PC-9 (cell line): ENCODE data around the gene GRIP2. TPM values are rescaled to one million over a fixed set of nuclear protein-coding genes. Genes with fewer than 3 reads are reported as not detected.

Experiments
- BruUV-seq: library from RNA; stranded (reverse); fragments of 400-500 nt; replicated peaks from 2 replicates; lab custom pipeline; 2021; lab: Mats Ljungman, UMichigan
- CTCF ChIA-PET: fragments of 300-600 bp; sonication (Branson Sonifier 250); formaldehyde crosslinking; loops from one replicate; lab custom pipeline; 2022; ENCODE audit warnings: antibody characterized with exemption; lab: Charles Lee
- POLR2A ChIA-PET: fragments of 300-600 bp; sonication (Branson Sonifier 250); formaldehyde crosslinking; loops from one replicate; lab custom pipeline; 2022; ENCODE audit warnings: antibody characterized with exemption; ENCODE audit not compliant: unreplicated experiment; lab: Charles Lee
- DNase-seq, 2 experiments: peaks; one replicate each; pipeline versions ENCODE4 v3.0.0 to v3.0.0-alpha.2; 2015 to 2022; ENCODE audit warnings: mixed read lengths in 1 of 2
- H2AFZ ChIP-seq: fragments of 200-600 bp; sonication (generic); 2 replicates; pipeline ENCODE4 v1.8.1; 2017; ENCODE audit warnings: antibody characterized with exemption
- H3F3A ChIP-seq: fragments of 200-600 bp; sonication (generic); 2 replicates; pipeline ENCODE4 v1.8.1; 2017; ENCODE audit warnings: antibody characterized with exemption, mild to moderate bottlenecking, low read depth; ENCODE audit not compliant: insufficient read depth
- H3K27ac ChIP-seq: fragments of 200-600 bp; sonication (generic); 2 replicates; pipeline ENCODE4 v1.6.1; 2016; ENCODE audit warnings: mixed run types
- H3K27me3 ChIP-seq: fragments of 200-600 bp; sonication (generic); 2 replicates; pipeline ENCODE4 v1.6.1; 2016; ENCODE audit warnings: low read depth, mixed run types; ENCODE audit not compliant: insufficient read depth
- H3K36me3 ChIP-seq: fragments of 200-600 bp; sonication (generic); 2 replicates; pipeline ENCODE4 v1.6.1; 2016; ENCODE audit warnings: low read depth, mixed run types
- H3K4me1 ChIP-seq: fragments of 200-600 bp; sonication (generic); replicated peaks from 2 replicates; pipeline ENCODE4 v1.6.1; 2016; ENCODE audit warnings: mixed run types; ENCODE audit not compliant: insufficient read depth
- H3K4me2 ChIP-seq: fragments of 200-600 bp; sonication (generic); 2 replicates; pipeline ENCODE4 v1.6.1; 2017; ENCODE audit warnings: mixed run types
- H3K4me3 ChIP-seq: fragments of 200-600 bp; sonication (generic); 2 replicates; pipeline ENCODE4 v1.6.1; 2016; ENCODE audit warnings: mixed run types
- H3K79me2 ChIP-seq: fragments of 200-600 bp; sonication (generic); 2 replicates; pipeline ENCODE4 v1.6.1; 2017; ENCODE audit warnings: low read depth, mixed run types
- H3K9me2 ChIP-seq: fragments of 200-600 bp; sonication (generic); 2 replicates; pipeline ENCODE4 v1.8.1; 2017; ENCODE audit warnings: mild to moderate bottlenecking; ENCODE audit not compliant: insufficient read depth
- H3K9me3 ChIP-seq: fragments of 200-600 bp; sonication (generic); 2 replicates; pipeline ENCODE4 v1.8.1; 2016; ENCODE audit warnings: low read depth; ENCODE audit not compliant: insufficient read depth
- H4K20me1 ChIP-seq: fragments of 200-600 bp; sonication (generic); 2 replicates; pipeline ENCODE4 v1.8.1; 2017; ENCODE audit not compliant: insufficient read depth
- CTCF ChIP-seq: fragments of 200-600 bp; sonication (generic); conservative IDR thresholded peaks from 2 replicates; pipeline ENCODE4 v1.6.1; 2017; ENCODE audit warnings: mixed run types, antibody characterized with exemption, mild to moderate bottlenecking, moderate library complexity
- EZH2 ChIP-seq: fragments of 200-600 bp; sonication (generic); IDR thresholded peaks from 2 replicates; pipeline ENCODE4 v1.8.0; 2017; ENCODE audit warnings: antibody characterized with exemption, low read depth
- intact Hi-C: fragments of 100-400 bp; cut with micrococcal nuclease; formaldehyde crosslinking; loops from one replicate; pipeline ENCODE4 v1.10.0; 2022; ENCODE audit not compliant: unreplicated experiment
- total RNA-seq: library from RNA; stranded (reverse); gene quantifications from 2 replicates; pipeline ENCODE4 v1.2.3, GENCODE V29; 2021

GRIP2 gene
- total RNA-seq, 1 experiment from 2014 or later = not detected

- Histone ChIP-seq H3F3A (no peaks in the 10 kb centered on the region), H3K36me3 (no peaks in the 10 kb centered on the region), H3K9me3 (no peaks in the 10 kb centered on the region), H3K27me3 (peaks cover 80% of the 10 kb centered on the region), H3K27ac (no peak overlapping the region), H4K20me1 (no peaks in the 10 kb centered on the region), H3K4me1 (no peaks in the 10 kb centered on the region), H3K4me3 (no peak overlapping the region), H3K4me2 (no peak overlapping the region), H2AFZ (no peak overlapping the region), H3K79me2 (no peaks in the 10 kb centered on the region), H3K9me2 (no peaks in the 10 kb centered on the region)
- POLR2A ChIA-PET = no interaction called here
- CTCF ChIA-PET = interaction anchor here (1.0 kb wide), 1 partner anchor 10 kb away, joined by 4 read pairs; no protein-coding TSS in a partner anchor
- no TSS peak for BruUV-seq
- TF ChIP-seq CTCF = no peak
- intact Hi-C loops = no loop called here
- DNase-seq = no peak
Observed at GRCh38 chr3:14560110-14560509, 20.0 kb upstream of the GRIP2 start.

DNA sequence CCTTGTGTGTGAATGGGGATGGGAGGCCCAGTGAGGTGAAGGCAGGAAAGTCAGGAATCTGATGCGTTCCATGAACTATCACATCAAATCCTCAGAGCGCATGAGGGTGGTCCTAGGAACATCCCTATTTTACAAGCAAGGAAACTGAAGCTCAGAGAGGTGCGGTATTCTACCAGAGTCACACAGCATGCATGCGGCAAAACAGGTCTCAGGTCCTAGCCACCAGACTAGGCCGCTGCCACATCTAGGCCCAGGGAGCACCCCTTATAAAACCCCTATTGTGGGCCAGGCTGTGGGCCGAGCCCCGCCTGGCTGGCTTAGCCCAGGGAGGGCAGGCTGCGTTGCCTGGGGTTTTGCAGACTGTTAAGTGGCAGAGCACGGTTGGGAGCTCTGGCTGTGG is 17.9 kb upstream of the GRIP2 start:
- Histone ChIP-seq H3K27me3 (peaks cover 83% of the 10 kb centered on the region), H2AFZ (no peak overlapping the region), H3K4me1 (no peaks in the 10 kb centered on the region), H3K36me3 (no peaks in the 10 kb centered on the region), H3K4me2 (no peak overlapping the region), H3K9me3 (no peaks in the 10 kb centered on the region), H3K9me2 (no peaks in the 10 kb centered on the region), H3K79me2 (no peaks in the 10 kb centered on the region), H4K20me1 (no peaks in the 10 kb centered on the region), H3K4me3 (no peak overlapping the region), H3K27ac (no peak overlapping the region), H3F3A (no peaks in the 10 kb centered on the region)
- CTCF ChIA-PET = no interaction called here
- no TSS peak for BruUV-seq
- POLR2A ChIA-PET = no interaction called here
- TF ChIP-seq CTCF (no peak), EZH2 (no peak)
- DNase-seq = no peak
- intact Hi-C loops = no loop called here

GRCh38 chr3:14555835-14556234 is 15.7 kb upstream of the GRIP2 start:
- Histone ChIP-seq H3K4me1 (no peaks in the 10 kb centered on the region), H3K9me3 (no peaks in the 10 kb centered on the region), H3K79me2 (no peaks in the 10 kb centered on the region), H3K9me2 (no peaks in the 10 kb centered on the region), H3K27me3 (peaks cover 71% of the 10 kb centered on the region), H3F3A (no peaks in the 10 kb centered on the region), H3K36me3 (no peaks in the 10 kb centered on the region), H4K20me1 (no peaks in the 10 kb centered on the region), H2AFZ (no peak overlapping the region), H3K4me3 (no peak overlapping the region), H3K4me2 (no peak overlapping the region), H3K27ac (no peak overlapping the region)
- peak in 1 of 2 experiments; percentile 25 for DNase-seq
- POLR2A ChIA-PET = no interaction called here
- intact Hi-C loops = no loop called here
- CTCF ChIA-PET = no interaction called here
- TF ChIP-seq EZH2 = no peak
- TF ChIP-seq CTCF = no peak
- BruUV-seq = no TSS peak
